NCI-H748 (cell line): Measurements from ENCODE around the gene HDDC3.
A peak's percentile ranks its signal among the peaks of the same experiment; 100 is the strongest.

Source experiments
- DNase-seq: peaks from one replicate; lab custom pipeline; 2025; ENCODE audit not compliant: unreplicated experiment; lab: John Stamatoyannopoulos, UW

Gene HDDC3

GRCh38 chr15:90953947-90954711, 21.8 kb upstream of the HDDC3 start:
- no peak for DNase-seq

- no peak for DNase-seq
Observed at GRCh38 chr15:90952901-90953677, 20.7 kb upstream of the HDDC3 start.

- no peak for DNase-seq
Observed at GRCh38 chr15:90950676-90951075, 18.3 kb upstream of the HDDC3 start.

GRCh38 chr15:90949979-90950675, 17.8 kb upstream of the HDDC3 start:
- no peak for DNase-seq

- no peak for DNase-seq
Observed at GRCh38 chr15:90948506-90948905, 16.2 kb upstream of the HDDC3 start.

GRCh38 chr15:90947577-90948357, 15.4 kb upstream of the HDDC3 start:
- no peak for DNase-seq

- DNase-seq, result no peak
Observed at GRCh38 chr15:90946941-90947576, 14.7 kb upstream of the HDDC3 start.

GRCh38 chr15:90946538-90946937, 14.2 kb upstream of the HDDC3 start:
- no peak for DNase-seq

- DNase-seq, result no peak
Observed at GRCh38 chr15:90945091-90945490, 12.7 kb upstream of the HDDC3 start.

- no peak for DNase-seq
Observed at GRCh38 chr15:90942354-90943120, 10.2 kb upstream of the HDDC3 start.

GRCh38 chr15:90941038-90941437, 8.7 kb upstream of the HDDC3 start:
- DNase-seq, result no peak

GRCh38 chr15:90939756-90940155, 7.4 kb upstream of the HDDC3 start:
- DNase-seq, result no peak

- no peak for DNase-seq
Observed at GRCh38 chr15:90938261-90938660, 5.9 kb upstream of the HDDC3 start.

GRCh38 chr15:90936823-90937222, 4.5 kb upstream of the HDDC3 start:
- DNase-seq, result no peak

- DNase-seq, result peak; percentile 90
Observed at GRCh38 chr15:90934949-90935751, 2.8 kb upstream of the HDDC3 start, which contains the start of gene UNC45A. TSS of gene UNC45A (plus strand) at chr15:90935285. CDS start at chr15:90935325, 40 bp downstream.

- peak; percentile 89 for DNase-seq
Observed at GRCh38 chr15:90934256-90934948, 2.1 kb upstream of the HDDC3 start.

- no peak for DNase-seq
Observed at GRCh38 chr15:90933301-90933700, 952 bp upstream of the HDDC3 start.

- DNase-seq, result no peak
Observed at GRCh38 chr15:90932660-90932991, 277 bp upstream of the HDDC3 start.

- no peak for DNase-seq
Observed at GRCh38 chr15:90931575-90931827, 848 bp downstream of the HDDC3 start.
